ENCODE results near the gene TMEM119.
A peak's percentile ranks its signal among the peaks of the same experiment; 100 is the strongest.

TMEM119 gene

GRCh38 chr12:108573317-108573716 is 24.6 kb downstream of the TMEM119 start:
- WGBS, 2 donors (ENCODE audit: extremely low coverage in 2 of 2, insufficient read length in 2 of 2, insufficient replicate concordance in 1 of 2): no CpG with 5 or more reads among the region's 2 CpGs
- Histone ChIP-seq H2AK5ac (ENCODE audit: low read depth, low read length) (no peak overlapping the region), H3K9me3 (replicated peaks in 1 of 2; ENCODE audit: control insufficient read depth in 2 of 2, insufficient read depth in 1 of 2, low read depth in 1 of 2, low read length in 2 of 2) (peaks cover 0 to 2% of the 10 kb centered on the region in 2 donors), H3K14ac (ENCODE audit: low read length) (no peak overlapping the region), H3K9ac (ENCODE audit: low read depth, low read length, poor library complexity) (no peak overlapping the region), H3K23ac (ENCODE audit: low read depth, low read length, poor library complexity) (no peak overlapping the region), H2AFZ (ENCODE audit: low read length) (no peak overlapping the region), H3K36me3 (replicated peaks in 1 of 2; ENCODE audit: control insufficient read depth in 2 of 2, insufficient read depth in 2 of 2, low read length in 2 of 2) (peaks cover 5 to 19% of the 10 kb centered on the region in 2 donors), H3K4ac (ENCODE audit: low read length) (no peak overlapping the region), H3K18ac (ENCODE audit: low read length) (no peak overlapping the region), H3K4me1 (ENCODE audit: control insufficient read depth in 2 of 2, insufficient read depth in 1 of 2, low read depth in 1 of 2, low read length in 2 of 2) (no peaks in the 10 kb centered on the region), H2BK120ac (ENCODE audit: low read depth, low read length) (no peak overlapping the region), H3K4me2 (ENCODE audit: insufficient read depth, low read length, poor library complexity, severe bottlenecking) (no peak overlapping the region), H2BK5ac (ENCODE audit: low read length) (no peak overlapping the region), H3K79me1 (ENCODE audit: low read depth, low read length) (no peaks in the 10 kb centered on the region), H3K27ac (replicated peaks; ENCODE audit: low read length) (no peak overlapping the region), H4K91ac (ENCODE audit: low read depth, low read length, poor library complexity) (no peak overlapping the region), H3K27me3 (ENCODE audit: control insufficient read depth in 3 of 3, insufficient read depth in 3 of 3, low read depth in 1 of 3, low read length in 3 of 3) (no peaks in the 10 kb centered on the region), H4K8ac (ENCODE audit: low read depth, low read length) (no peak overlapping the region), H2BK12ac (ENCODE audit: low read length) (no peak overlapping the region), H2BK15ac (ENCODE audit: low read length) (no peak overlapping the region), H3K4me3 (ENCODE audit: low read length in 2 of 2) (no peak overlapping the region)
- no peak for DNase-seq (ENCODE audit: low spot score)

- Histone ChIP-seq H3K27me3 (ENCODE audit: control insufficient read depth in 3 of 3, insufficient read depth in 3 of 3, low read depth in 1 of 3, low read length in 3 of 3) (no peaks in the 10 kb centered on the region), H4K8ac (ENCODE audit: low read depth, low read length) (no peak overlapping the region), H3K9me3 (replicated peaks in 1 of 2; ENCODE audit: control insufficient read depth in 2 of 2, insufficient read depth in 1 of 2, low read depth in 1 of 2, low read length in 2 of 2) (no peaks in the 10 kb centered on the region), H2BK5ac (ENCODE audit: low read length) (no peak overlapping the region), H3K4ac (ENCODE audit: low read length) (no peak overlapping the region), H2BK120ac (ENCODE audit: low read depth, low read length) (no peak overlapping the region), H3K36me3 (replicated peaks in 1 of 2; ENCODE audit: control insufficient read depth in 2 of 2, insufficient read depth in 2 of 2, low read length in 2 of 2) (peaks cover 9 to 30% of the 10 kb centered on the region in 2 donors), H3K79me1 (ENCODE audit: low read depth, low read length) (no peaks in the 10 kb centered on the region), H3K27ac (replicated peaks; ENCODE audit: low read length) (no peak overlapping the region), H2AK5ac (ENCODE audit: low read depth, low read length) (no peak overlapping the region), H2BK12ac (ENCODE audit: low read length) (no peak overlapping the region), H3K14ac (ENCODE audit: low read length) (no peak overlapping the region), H3K4me3 (ENCODE audit: low read length in 2 of 2) (no peak overlapping the region), H4K91ac (ENCODE audit: low read depth, low read length, poor library complexity) (no peak overlapping the region), H2AFZ (ENCODE audit: low read length) (no peak overlapping the region), H3K23ac (ENCODE audit: low read depth, low read length, poor library complexity) (no peak overlapping the region), H3K9ac (ENCODE audit: low read depth, low read length, poor library complexity) (no peak overlapping the region), H3K4me1 (ENCODE audit: control insufficient read depth in 2 of 2, insufficient read depth in 1 of 2, low read depth in 1 of 2, low read length in 2 of 2) (no peaks in the 10 kb centered on the region), H3K18ac (ENCODE audit: low read length) (no peak overlapping the region), H3K4me2 (ENCODE audit: insufficient read depth, low read length, poor library complexity, severe bottlenecking) (no peak overlapping the region), H2BK15ac (ENCODE audit: low read length) (peak overlapping the region; percentile 30)
- no CpG with 5 or more reads among the region's 8 CpGs for WGBS, 2 donors (ENCODE audit: extremely low coverage in 2 of 2, insufficient read length in 2 of 2, insufficient replicate concordance in 1 of 2)
- no peak for DNase-seq (ENCODE audit: low spot score)
Observed at GRCh38 chr12:108572166-108572790, 25.6 kb downstream of the TMEM119 start.

- Histone ChIP-seq H3K27me3 (ENCODE audit: control insufficient read depth in 3 of 3, insufficient read depth in 3 of 3, low read depth in 1 of 3, low read length in 3 of 3) (no peaks in the 10 kb centered on the region), H3K4me2 (ENCODE audit: insufficient read depth, low read length, poor library complexity, severe bottlenecking) (no peak overlapping the region), H3K9ac (ENCODE audit: low read depth, low read length, poor library complexity) (no peak overlapping the region), H3K14ac (ENCODE audit: low read length) (no peak overlapping the region), H2BK5ac (ENCODE audit: low read length) (no peak overlapping the region), H3K4me3 (ENCODE audit: low read length in 2 of 2) (no peak overlapping the region), H3K23ac (ENCODE audit: low read depth, low read length, poor library complexity) (no peak overlapping the region), H2BK120ac (ENCODE audit: low read depth, low read length) (no peak overlapping the region), H3K4me1 (ENCODE audit: control insufficient read depth in 2 of 2, insufficient read depth in 1 of 2, low read depth in 1 of 2, low read length in 2 of 2) (no peaks in the 10 kb centered on the region), H4K8ac (ENCODE audit: low read depth, low read length) (no peak overlapping the region), H3K36me3 (replicated peaks in 1 of 2; ENCODE audit: control insufficient read depth in 2 of 2, insufficient read depth in 2 of 2, low read length in 2 of 2) (peaks cover 15 to 36% of the 10 kb centered on the region in 2 donors), H2BK12ac (ENCODE audit: low read length) (no peak overlapping the region), H3K79me1 (ENCODE audit: low read depth, low read length) (no peaks in the 10 kb centered on the region), H3K9me3 (replicated peaks in 1 of 2; ENCODE audit: control insufficient read depth in 2 of 2, insufficient read depth in 1 of 2, low read depth in 1 of 2, low read length in 2 of 2) (no peaks in the 10 kb centered on the region), H2AK5ac (ENCODE audit: low read depth, low read length) (peak overlapping the region; percentile 11), H2AFZ (ENCODE audit: low read length) (no peak overlapping the region), H3K4ac (ENCODE audit: low read length) (no peak overlapping the region), H2BK15ac (ENCODE audit: low read length) (peak overlapping the region; percentile 30), H3K18ac (ENCODE audit: low read length) (no peak overlapping the region), H4K91ac (ENCODE audit: low read depth, low read length, poor library complexity) (no peak overlapping the region), H3K27ac (replicated peaks; ENCODE audit: low read length) (no peak overlapping the region)
- DNase-seq (ENCODE audit: low spot score): no peak
- WGBS, 2 donors (ENCODE audit: extremely low coverage in 2 of 2, insufficient read length in 2 of 2, insufficient replicate concordance in 1 of 2): no CpG with 5 or more reads among the region's 8 CpGs
Observed at GRCh38 chr12:108571609-108572165, 26.2 kb downstream of the TMEM119 start.

- Histone ChIP-seq H2AK5ac (ENCODE audit: low read depth, low read length) (no peak overlapping the region), H3K27ac (replicated peaks; ENCODE audit: low read length) (no peak overlapping the region), H3K9ac (ENCODE audit: low read depth, low read length, poor library complexity) (no peak overlapping the region), H3K79me1 (ENCODE audit: low read depth, low read length) (no peaks in the 10 kb centered on the region), H2BK120ac (ENCODE audit: low read depth, low read length) (no peak overlapping the region), H3K4me2 (ENCODE audit: insufficient read depth, low read length, poor library complexity, severe bottlenecking) (no peak overlapping the region), H2AFZ (ENCODE audit: low read length) (no peak overlapping the region), H3K14ac (ENCODE audit: low read length) (no peak overlapping the region), H3K4me1 (ENCODE audit: control insufficient read depth in 2 of 2, insufficient read depth in 1 of 2, low read depth in 1 of 2, low read length in 2 of 2) (no peaks in the 10 kb centered on the region), H2BK15ac (ENCODE audit: low read length) (no peak overlapping the region), H3K18ac (ENCODE audit: low read length) (no peak overlapping the region), H3K4me3 (ENCODE audit: low read length in 2 of 2) (no peak overlapping the region), H3K36me3 (replicated peaks in 1 of 2; ENCODE audit: control insufficient read depth in 2 of 2, insufficient read depth in 2 of 2, low read length in 2 of 2) (peaks cover 21 to 43% of the 10 kb centered on the region in 2 donors), H4K8ac (ENCODE audit: low read depth, low read length) (no peak overlapping the region), H3K23ac (ENCODE audit: low read depth, low read length, poor library complexity) (no peak overlapping the region), H2BK12ac (ENCODE audit: low read length) (no peak overlapping the region), H3K27me3 (ENCODE audit: control insufficient read depth in 3 of 3, insufficient read depth in 3 of 3, low read depth in 1 of 3, low read length in 3 of 3) (no peaks in the 10 kb centered on the region), H3K4ac (ENCODE audit: low read length) (no peak overlapping the region), H4K91ac (ENCODE audit: low read depth, low read length, poor library complexity) (peak overlapping the region; percentile 90), H2BK5ac (ENCODE audit: low read length) (no peak overlapping the region), H3K9me3 (replicated peaks in 1 of 2; ENCODE audit: control insufficient read depth in 2 of 2, insufficient read depth in 1 of 2, low read depth in 1 of 2, low read length in 2 of 2) (no peaks in the 10 kb centered on the region)
- no peak for DNase-seq (ENCODE audit: low spot score)
- no CpG with 5 or more reads among the region's 3 CpGs for WGBS, 2 donors (ENCODE audit: extremely low coverage in 2 of 2, insufficient read length in 2 of 2, insufficient replicate concordance in 1 of 2)
Observed at GRCh38 chr12:108570743-108571608, 26.9 kb downstream of the TMEM119 start.
